Activated naive CD4-positive, alpha-beta T cell treated with anti-CD3 and anti-CD28 coated beads for 36 hours (primary cell): ENCODE data around the gene DAB2IP. TPM values are rescaled to one million over a fixed set of nuclear protein-coding genes. Genes with fewer than 3 reads are reported as not detected.
"Not testable (repeated sequence)": the region's sequence is repeated elsewhere in the genome, so short reads cannot be mapped to it uniquely, and the experiment has no call there.

ENCODE experiments used
- CTCF ChIA-PET: fragments of 350-600 bp; sonication (Branson Sonifier 250); formaldehyde crosslinking; loops from one replicate; lab custom pipeline; 2021; ENCODE audit warnings: antibody characterized with exemption; lab: Charles Lee
- DNase-seq: peaks from one replicate; pipeline ENCODE4 v3.0.0-alpha.2; 2020
- H3K27ac Mint-ChIP-seq: one replicate; pipeline ENCODE4 v1.8.0; 2021; ENCODE audit warnings: mild to moderate bottlenecking, mixed read lengths
- H3K27me3 Mint-ChIP-seq: one replicate; pipeline ENCODE4 v1.8.0; 2021; ENCODE audit warnings: low read depth, mixed read lengths
- H3K36me3 Mint-ChIP-seq: one replicate; pipeline ENCODE4 v1.8.0; 2021; ENCODE audit warnings: low read depth, mixed read lengths
- H3K4me1 Mint-ChIP-seq: one replicate; pipeline ENCODE4 v1.8.0; 2021; ENCODE audit warnings: low read depth, mixed read lengths
- H3K4me3 Mint-ChIP-seq: one replicate; pipeline ENCODE4 v1.8.0; 2021; ENCODE audit warnings: mild to moderate bottlenecking, moderate library complexity, mixed read lengths
- H3K9me3 Mint-ChIP-seq: one replicate; pipeline ENCODE4 v1.8.0; 2021; ENCODE audit warnings: mixed read lengths
- intact Hi-C: fragments of 100-400 bp; cut with micrococcal nuclease; formaldehyde crosslinking; loops from one replicate; pipeline ENCODE4 v1.15.1; 2023
- total RNA-seq, 2 experiments: library from RNA; stranded (reverse); gene quantifications; one replicate each; pipeline ENCODE4 v1.2.3, GENCODE V29; 2021

DAB2IP gene
- total RNA-seq, 2 experiments from 2014 or later, result 0.35 TPM; not detected in 1

- H3K9me3 Mint-ChIP-seq, DNase-seq, intact Hi-C loops, H3K4me1 Mint-ChIP-seq, H3K27ac Mint-ChIP-seq, H3K4me3 Mint-ChIP-seq, CTCF ChIA-PET, H3K27me3 Mint-ChIP-seq, H3K36me3 Mint-ChIP-seq: not testable (repeated sequence)
These were observed 141.0 kb downstream of the DAB2IP start for GRCh38 chr9:121792476-121792875.

GRCh38 chr9:121794334-121794733 lies 142.9 kb downstream of the DAB2IP start:
- H3K27me3 Mint-ChIP-seq, CTCF ChIA-PET, H3K36me3 Mint-ChIP-seq, H3K9me3 Mint-ChIP-seq, intact Hi-C loops, H3K27ac Mint-ChIP-seq, H3K4me3 Mint-ChIP-seq, DNase-seq, H3K4me1 Mint-ChIP-seq: not testable (repeated sequence)

GRCh38 chr9:121797081-121797480 lies 145.6 kb downstream of the DAB2IP start:
- CTCF ChIA-PET, result no interaction called here
- Mint-ChIP-seq H3K27ac (no peak overlapping the region), H3K36me3 (no peaks in the 10 kb centered on the region), H3K27me3 (no peaks in the 10 kb centered on the region), H3K9me3 (no peaks in the 10 kb centered on the region), H3K4me3 (no peak overlapping the region), H3K4me1 (no peaks in the 10 kb centered on the region)
- intact Hi-C loops, result no loop called here
- no peak for DNase-seq

- no peak for DNase-seq
- Mint-ChIP-seq H3K27ac (no peak overlapping the region), H3K27me3 (no peaks in the 10 kb centered on the region), H3K4me1 (no peaks in the 10 kb centered on the region), H3K9me3 (peaks cover under 1% of the 10 kb centered on the region), H3K36me3 (no peaks in the 10 kb centered on the region), H3K4me3 (no peak overlapping the region)
- CTCF ChIA-PET, result no interaction called here
- intact Hi-C loops, result no loop called here
These were observed 147.5 kb downstream of the DAB2IP start for GRCh38 chr9:121798941-121799340.

GRCh38 chr9:121800376-121800775 lies 148.9 kb downstream of the DAB2IP start:
- intact Hi-C loops, result no loop called here
- H3K36me3 Mint-ChIP-seq, result no peaks in the 10 kb centered on the region
- H3K9me3 Mint-ChIP-seq, result peaks cover 10% of the 10 kb centered on the region

GRCh38 chr9:121801579-121801978 lies 150.1 kb downstream of the DAB2IP start:
- CTCF ChIA-PET, result no interaction called here
- Mint-ChIP-seq H3K36me3 (no peaks in the 10 kb centered on the region), H3K27ac (no peak overlapping the region), H3K4me3 (no peak overlapping the region), H3K27me3 (no peaks in the 10 kb centered on the region), H3K9me3 (peaks cover 10% of the 10 kb centered on the region), H3K4me1 (no peaks in the 10 kb centered on the region)
- no peak for DNase-seq
- intact Hi-C loops, result no loop called here

More at GRCh38 chr9:121800376-121800775, 148.9 kb downstream of the DAB2IP start:
- DNase-seq, result no peak
- H3K4me1 Mint-ChIP-seq, result no peaks in the 10 kb centered on the region
- H3K27me3 Mint-ChIP-seq, result no peaks in the 10 kb centered on the region
- H3K27ac Mint-ChIP-seq, result no peak overlapping the region
- CTCF ChIA-PET, result no interaction called here
- no peak overlapping the region for H3K4me3 Mint-ChIP-seq

GRCh38 chr9:121802753-121803152 lies 151.3 kb downstream of the DAB2IP start:
- DNase-seq, result no peak
- Mint-ChIP-seq H3K27ac (no peak overlapping the region), H3K4me3 (no peak overlapping the region), H3K4me1 (no peaks in the 10 kb centered on the region), H3K9me3 (peaks cover 10% of the 10 kb centered on the region), H3K27me3 (no peaks in the 10 kb centered on the region), H3K36me3 (no peaks in the 10 kb centered on the region)
- CTCF ChIA-PET, result no interaction called here
- intact Hi-C loops, result no loop called here

GRCh38 chr9:121807069-121807822 lies 155.8 kb downstream of the DAB2IP start:
- H3K27ac Mint-ChIP-seq, result no peak overlapping the region
- no peaks in the 10 kb centered on the region for H3K27me3 Mint-ChIP-seq
- DNase-seq, result no peak
- H3K4me3 Mint-ChIP-seq, result no peak overlapping the region
- intact Hi-C loops, result no loop called here
- no peaks in the 10 kb centered on the region for H3K4me1 Mint-ChIP-seq
- H3K36me3 Mint-ChIP-seq, result no peaks in the 10 kb centered on the region
- CTCF ChIA-PET, result no interaction called here
- H3K9me3 Mint-ChIP-seq, result peaks cover 10% of the 10 kb centered on the region

GRCh38 chr9:121807823-121808278 lies 156.4 kb downstream of the DAB2IP start:
- Mint-ChIP-seq H3K4me1 (no peaks in the 10 kb centered on the region), H3K27me3 (no peaks in the 10 kb centered on the region), H3K27ac (no peak overlapping the region), H3K9me3 (peaks cover 10% of the 10 kb centered on the region), H3K36me3 (no peaks in the 10 kb centered on the region), H3K4me3 (no peak overlapping the region)
- CTCF ChIA-PET, result no interaction called here
- DNase-seq, result no peak
- intact Hi-C loops, result no loop called here

- H3K9me3 Mint-ChIP-seq, result peaks cover 10% of the 10 kb centered on the region
- H3K4me3 Mint-ChIP-seq, result no peak overlapping the region
- CTCF ChIA-PET, result no interaction called here
- no peak for DNase-seq
- no peak overlapping the region for H3K27ac Mint-ChIP-seq
- no peaks in the 10 kb centered on the region for H3K4me1 Mint-ChIP-seq
- H3K27me3 Mint-ChIP-seq, result no peaks in the 10 kb centered on the region
- no peaks in the 10 kb centered on the region for H3K36me3 Mint-ChIP-seq
- intact Hi-C loops, result no loop called here
These were observed 157.3 kb downstream of the DAB2IP start for GRCh38 chr9:121808781-121809180.

- H3K9me3 Mint-ChIP-seq, result peaks cover 5% of the 10 kb centered on the region
- DNase-seq, result no peak
- no peaks in the 10 kb centered on the region for H3K36me3 Mint-ChIP-seq
- no peak overlapping the region for H3K4me3 Mint-ChIP-seq
- no peaks in the 10 kb centered on the region for H3K27me3 Mint-ChIP-seq
- CTCF ChIA-PET, result no interaction called here
- no peaks in the 10 kb centered on the region for H3K4me1 Mint-ChIP-seq
- no peak overlapping the region for H3K27ac Mint-ChIP-seq
- intact Hi-C loops, result no loop called here
These were observed 158.1 kb downstream of the DAB2IP start for GRCh38 chr9:121809356-121810050.

GRCh38 chr9:121810489-121810888 lies 159.1 kb downstream of the DAB2IP start:
- Mint-ChIP-seq H3K27me3 (no peaks in the 10 kb centered on the region), H3K27ac (no peak overlapping the region), H3K9me3 (no peaks in the 10 kb centered on the region), H3K4me1 (no peaks in the 10 kb centered on the region), H3K4me3 (no peak overlapping the region), H3K36me3 (no peaks in the 10 kb centered on the region)
- intact Hi-C loops, result no loop called here
- CTCF ChIA-PET, result no interaction called here
- DNase-seq, result no peak

- H3K36me3 Mint-ChIP-seq, result no peaks in the 10 kb centered on the region
- H3K27me3 Mint-ChIP-seq, result no peaks in the 10 kb centered on the region
- no peak overlapping the region for H3K4me3 Mint-ChIP-seq
- intact Hi-C loops, result no loop called here
- CTCF ChIA-PET, result no interaction called here
- H3K27ac Mint-ChIP-seq, result no peak overlapping the region
- DNase-seq, result no peak
- H3K9me3 Mint-ChIP-seq, result no peaks in the 10 kb centered on the region
- H3K4me1 Mint-ChIP-seq, result no peaks in the 10 kb centered on the region
These were observed 159.7 kb downstream of the DAB2IP start for GRCh38 chr9:121811140-121811539.
